EL (cell line): ENCODE measurements around the gene NHEJ1.
"Not testable (repeated sequence)": the region's sequence is repeated elsewhere in the genome, so short reads cannot be mapped to it uniquely, and the experiment has no call there.

Experiments
- DNase-seq: peaks from one replicate; pipeline ENCODE4 v3.0.0-alpha.2; 2016

The NHEJ1 gene

GRCh38 chr2:219160186-219161017, at the start of gene NHEJ1:
Gene NHEJ1, minus strand, starts transcription at chr2:219160815. Its CDS starts 2,453 bp downstream, at chr2:219158362.
- peak; percentile 94 for DNase-seq

- no peak for DNase-seq
These were observed 48.9 kb upstream of the NHEJ1 start for GRCh38 chr2:219209236-219210195.

- DNase-seq, result peak; percentile 56
These were observed 47.5 kb upstream of the NHEJ1 start for GRCh38 chr2:219207884-219208740.

DNA sequence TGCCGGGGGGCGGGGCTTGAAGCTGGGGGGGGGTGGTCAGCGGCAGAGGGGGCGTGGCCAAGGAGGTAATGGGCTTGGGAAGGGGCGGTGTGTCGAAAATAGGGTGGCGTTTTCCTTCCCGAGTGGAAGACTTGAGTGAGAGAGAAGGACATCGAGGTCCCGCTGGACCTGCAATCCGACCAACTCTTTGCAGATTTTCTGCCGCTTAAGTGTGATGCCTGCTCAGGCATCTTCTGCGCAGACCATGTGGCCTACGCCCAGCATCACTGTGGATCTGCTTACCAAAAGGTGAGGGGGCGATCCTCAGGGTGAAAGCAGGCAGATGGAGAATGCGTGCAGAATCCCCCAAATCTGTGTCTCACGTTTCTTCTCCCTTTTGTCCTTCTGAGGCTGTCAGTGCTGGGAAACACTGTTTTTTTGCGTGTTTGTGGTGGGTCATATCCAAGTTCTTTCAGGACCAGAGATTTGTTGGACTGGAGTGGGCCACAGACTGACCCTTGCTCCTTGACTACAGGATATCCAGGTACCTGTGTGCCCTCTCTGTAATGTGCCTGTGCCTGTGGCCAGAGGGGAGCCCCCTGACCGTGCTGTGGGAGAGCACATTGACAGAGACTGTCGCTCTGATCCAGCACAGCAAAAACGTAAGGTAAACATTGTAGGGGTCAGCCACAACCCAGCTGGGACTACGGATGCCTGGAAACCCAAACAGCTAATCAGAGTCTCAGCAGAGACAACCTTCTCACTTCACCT, 46.7 kb upstream of the NHEJ1 start:
- DNase-seq, result no peak

DNA sequence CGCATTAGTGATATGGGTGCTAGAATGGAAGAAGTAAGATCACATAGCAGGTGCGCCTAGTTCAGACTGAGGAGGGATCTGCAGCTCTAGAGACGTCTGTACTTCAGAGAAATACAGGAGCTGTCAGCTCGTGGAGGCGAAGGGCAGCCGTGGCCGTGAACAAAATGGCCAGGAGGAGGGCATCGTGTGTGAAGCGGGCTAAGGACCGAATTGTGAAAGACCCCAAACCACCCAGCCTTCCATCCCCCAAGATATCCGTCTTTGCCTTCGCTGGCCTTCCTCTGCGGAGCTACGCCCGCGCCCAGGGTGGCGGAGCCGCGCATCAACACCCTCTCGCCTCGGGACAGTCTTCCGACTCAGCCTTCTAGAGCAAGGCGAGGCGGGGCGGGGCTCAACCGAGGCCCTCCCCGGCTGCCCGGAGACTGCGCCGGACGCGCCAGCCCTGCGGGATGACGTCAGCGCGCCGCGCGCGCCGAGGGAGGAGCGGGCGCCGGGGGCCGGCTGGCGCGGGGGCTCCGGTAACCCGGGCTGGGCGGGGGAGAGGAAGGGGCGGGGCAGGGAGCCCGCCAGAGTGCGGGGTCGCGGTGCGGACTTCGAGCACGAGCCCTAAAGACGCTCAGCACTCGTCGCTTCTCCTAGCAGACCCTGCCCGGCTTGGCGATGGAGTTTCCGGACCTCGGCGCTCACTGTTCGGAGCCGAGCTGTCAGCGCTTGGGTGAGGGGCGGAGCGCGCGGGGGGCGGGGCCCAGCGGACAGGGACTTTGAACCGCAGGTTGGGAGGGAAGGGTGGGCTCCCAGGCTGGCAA, 45.9 kb upstream of the NHEJ1 start, which contains the start of gene ZFAND2B:
ZFAND2B (plus strand) TSS at position 455 of the 806 bp plus-strand sequence; CDS start at position 661, 206 bp downstream.
- DNase-seq, result peak; percentile 93

- no peak for DNase-seq
These were observed 45.3 kb upstream of the NHEJ1 start for GRCh38 chr2:219205981-219206327.

DNA sequence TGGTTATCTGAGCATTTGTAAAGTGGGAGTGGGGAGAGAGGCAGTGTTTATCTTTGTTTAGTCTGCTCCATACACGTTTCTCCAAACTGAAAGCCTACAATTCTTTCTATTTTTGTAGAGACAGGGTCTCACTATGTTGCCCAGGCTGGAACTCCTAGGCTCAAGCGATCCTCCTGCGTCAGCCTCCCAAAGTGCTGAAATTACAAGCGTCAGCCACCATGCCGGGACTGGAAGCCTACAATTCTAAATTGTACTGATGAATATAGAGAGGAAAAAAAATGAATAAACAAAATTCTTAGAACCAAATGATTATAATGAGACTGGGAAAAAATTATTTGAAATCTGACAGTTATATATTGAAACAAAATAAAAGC, 44.5 kb upstream of the NHEJ1 start:
- no peak for DNase-seq

DNA sequence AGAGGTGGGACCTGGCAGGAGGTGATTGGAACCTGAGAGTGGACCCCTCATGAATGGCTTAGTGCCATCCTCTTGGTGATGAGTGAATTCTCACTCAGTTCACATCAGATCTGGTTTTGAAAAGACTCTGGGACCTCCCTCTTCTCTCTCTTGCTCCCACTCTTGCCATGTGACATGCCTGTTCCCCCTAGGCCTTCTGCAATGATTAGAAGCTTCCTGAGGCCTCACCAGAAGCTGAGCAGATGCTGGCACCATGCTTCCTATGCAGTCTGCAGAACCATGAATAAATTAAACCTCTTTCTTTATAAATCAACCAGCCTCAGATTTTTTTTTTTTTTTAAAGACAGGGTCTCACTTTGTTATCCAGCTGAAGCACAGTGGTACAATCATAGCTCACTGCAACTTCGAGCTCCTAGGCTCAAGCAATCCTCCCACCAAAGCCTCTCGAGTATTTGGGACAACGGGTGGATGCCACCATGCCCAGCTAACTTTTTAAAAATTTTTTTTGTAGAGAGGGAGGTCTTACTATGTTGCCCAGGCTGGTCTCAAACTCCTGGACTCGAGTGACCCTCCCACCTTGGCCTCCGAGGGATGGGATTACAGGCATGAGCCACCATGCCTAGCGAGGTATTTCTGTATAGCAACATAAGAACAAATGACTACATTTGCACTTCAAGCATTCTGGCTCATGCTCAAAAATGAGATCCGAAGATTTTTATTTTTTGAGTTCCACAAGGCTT, 44.0 kb upstream of the NHEJ1 start:
- DNase-seq, result no peak

DNA sequence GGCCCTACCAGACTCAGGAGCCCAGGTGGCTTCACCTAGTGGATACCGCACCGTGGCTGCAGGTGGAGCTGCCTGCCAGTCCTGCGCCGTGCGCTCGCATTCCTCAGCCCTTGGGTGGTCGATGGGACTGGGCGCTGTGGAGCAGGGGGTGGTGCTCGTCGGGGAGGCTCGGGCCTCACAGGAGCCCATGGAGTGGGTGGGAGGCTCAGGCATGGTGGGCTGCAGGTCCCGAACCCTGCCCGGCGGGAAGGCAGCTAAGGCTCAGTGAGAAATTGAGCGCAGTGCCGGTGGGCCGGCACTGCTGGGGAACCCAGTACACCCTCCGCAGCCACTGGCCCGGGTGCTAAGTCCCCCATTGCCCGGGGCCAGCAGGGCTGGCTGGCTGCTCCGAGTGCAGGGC, 40.7 kb upstream of the NHEJ1 start:
- not testable (repeated sequence) for DNase-seq

DNA sequence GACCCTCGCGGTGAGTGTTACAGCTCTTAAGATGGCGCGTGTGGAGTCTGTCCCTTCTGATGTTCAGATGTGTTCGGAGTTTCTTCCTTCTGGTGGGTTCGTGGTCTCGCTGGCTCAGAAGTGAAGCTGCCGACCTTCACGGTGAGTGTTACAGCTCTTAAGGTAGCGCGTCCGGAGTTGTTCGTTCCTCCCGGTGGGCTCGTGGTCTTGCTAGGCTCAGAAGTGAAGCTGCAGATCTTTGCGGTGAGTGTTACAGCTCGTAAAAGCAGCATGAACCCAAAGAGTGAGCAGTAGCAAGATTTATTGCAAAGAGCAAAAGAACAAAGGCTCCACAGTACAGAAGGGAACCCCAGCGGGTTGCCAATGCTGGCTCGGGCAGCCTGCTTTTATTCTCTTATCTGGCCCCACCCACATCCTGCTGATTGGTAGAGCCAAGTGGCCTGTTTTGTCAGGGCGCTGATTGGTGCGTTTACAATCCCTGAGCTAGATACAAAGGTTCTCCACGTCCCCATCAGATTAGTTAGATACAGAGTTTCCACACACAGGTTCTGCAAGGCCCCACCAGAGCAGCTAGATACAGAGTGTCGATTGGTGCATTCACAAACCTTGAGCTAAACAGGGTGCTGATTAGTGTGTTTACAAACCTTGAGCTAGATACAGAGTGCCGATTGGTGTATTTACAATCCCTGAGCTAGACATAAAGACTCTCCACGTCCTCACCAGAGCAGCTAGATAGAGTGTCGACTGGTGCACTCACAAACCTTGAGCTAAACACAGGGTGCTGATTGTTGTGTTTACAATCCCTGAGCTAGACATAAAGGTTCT, 40.1 kb upstream of the NHEJ1 start:
- DNase-seq, result not testable (repeated sequence)

GRCh38 chr2:219199470-219200211, 39.0 kb upstream of the NHEJ1 start:
- DNase-seq, result no peak

DNA sequence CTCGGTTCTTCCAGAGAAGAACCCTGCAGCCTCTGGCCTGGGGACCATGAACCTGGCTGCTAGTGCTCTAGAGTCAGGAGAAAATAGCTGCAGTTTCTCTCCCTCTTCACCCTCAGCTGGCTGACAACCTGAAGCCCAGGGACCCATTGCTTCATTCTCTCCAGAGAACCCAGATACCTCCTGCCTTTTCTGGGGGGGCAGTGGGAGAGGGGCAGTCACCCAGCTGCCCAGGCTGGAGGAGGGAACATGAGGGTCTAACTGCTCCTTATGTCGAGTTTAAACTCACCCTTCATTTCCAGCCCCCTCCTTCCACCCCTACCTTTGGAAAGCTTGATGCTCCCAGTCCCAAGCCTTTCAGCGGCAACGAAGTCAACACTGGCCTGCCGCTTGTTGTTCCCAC, 38.4 kb upstream of the NHEJ1 start:
- no peak for DNase-seq

- DNase-seq, result no peak
These were observed 36.8 kb upstream of the NHEJ1 start for GRCh38 chr2:219197388-219197787.

- no peak for DNase-seq
These were observed 26.3 kb upstream of the NHEJ1 start for GRCh38 chr2:219186754-219187456.

- no peak for DNase-seq
These were observed 23.5 kb upstream of the NHEJ1 start for GRCh38 chr2:219184121-219184520.

- DNase-seq, result no peak
These were observed 22.6 kb upstream of the NHEJ1 start for GRCh38 chr2:219183151-219183772.

GRCh38 chr2:219182331-219183150, 21.9 kb upstream of the NHEJ1 start:
- DNase-seq, result no peak
